ENCODE data around the gene CALHM5.

Gene CALHM5

DNA sequence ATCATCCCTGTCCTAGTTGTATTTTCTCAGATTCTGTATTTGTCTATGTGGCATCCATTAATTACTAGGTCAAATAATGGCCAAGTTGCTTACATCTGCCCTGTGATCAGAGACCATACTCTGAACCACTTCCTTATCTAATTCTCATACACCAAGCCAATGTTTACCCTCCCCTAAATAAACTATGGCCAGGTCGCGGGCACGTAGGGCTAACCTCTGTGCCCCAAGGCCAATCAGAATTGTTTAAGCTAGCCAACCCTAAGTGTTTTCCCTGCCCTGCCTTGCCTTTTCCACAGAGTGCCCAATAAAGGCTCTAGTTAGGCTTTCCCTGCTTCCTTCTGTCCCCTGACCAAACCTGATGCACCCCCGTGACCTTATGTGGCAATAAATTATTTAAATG lies 39.4 kb downstream of the CALHM5 start:
- no peak overlapping the region for H3K27ac ChIP-seq
- TF ChIP-seq, protein P1, sequence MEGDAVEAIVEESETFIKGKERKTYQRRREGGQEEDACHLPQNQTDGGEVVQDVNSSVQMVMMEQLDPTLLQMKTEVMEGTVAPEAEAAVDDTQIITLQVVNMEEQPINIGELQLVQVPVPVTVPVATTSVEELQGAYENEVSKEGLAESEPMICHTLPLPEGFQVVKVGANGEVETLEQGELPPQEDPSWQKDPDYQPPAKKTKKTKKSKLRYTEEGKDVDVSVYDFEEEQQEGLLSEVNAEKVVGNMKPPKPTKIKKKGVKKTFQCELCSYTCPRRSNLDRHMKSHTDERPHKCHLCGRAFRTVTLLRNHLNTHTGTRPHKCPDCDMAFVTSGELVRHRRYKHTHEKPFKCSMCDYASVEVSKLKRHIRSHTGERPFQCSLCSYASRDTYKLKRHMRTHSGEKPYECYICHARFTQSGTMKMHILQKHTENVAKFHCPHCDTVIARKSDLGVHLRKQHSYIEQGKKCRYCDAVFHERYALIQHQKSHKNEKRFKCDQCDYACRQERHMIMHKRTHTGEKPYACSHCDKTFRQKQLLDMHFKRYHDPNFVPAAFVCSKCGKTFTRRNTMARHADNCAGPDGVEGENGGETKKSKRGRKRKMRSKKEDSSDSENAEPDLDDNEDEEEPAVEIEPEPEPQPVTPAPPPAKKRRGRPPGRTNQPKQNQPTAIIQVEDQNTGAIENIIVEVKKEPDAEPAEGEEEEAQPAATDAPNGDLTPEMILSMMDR (conservative IDR thresholded peaks at IDR 0.05), result no peak

DNA sequence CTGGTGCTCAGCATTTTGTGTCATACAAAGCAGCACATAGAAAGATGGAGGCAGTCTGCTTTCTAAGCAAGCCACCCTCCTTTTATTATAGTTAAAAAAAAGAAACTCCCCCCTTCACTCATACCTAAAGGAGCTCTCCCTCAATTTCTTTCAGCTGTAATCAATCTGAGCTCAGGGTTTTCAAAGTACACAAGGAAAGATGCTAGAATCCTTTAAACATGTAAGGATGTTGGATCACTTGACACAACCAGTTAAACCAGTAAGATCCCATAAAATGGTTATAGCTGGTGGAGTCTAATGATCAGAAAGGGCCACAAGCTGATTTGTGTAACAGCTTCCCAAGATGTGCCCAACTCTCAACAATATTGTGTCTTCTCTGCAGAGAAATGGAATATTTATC lies 42.0 kb downstream of the CALHM5 start, which contains the start of gene CALHM4:
TSS of gene CALHM4 (plus strand) at position 301 of the 400 bp plus-strand sequence. CDS start at position 344, 43 bp downstream.
- peak within 1 kb of the TSS; percentile 54 for H3K27ac ChIP-seq
- TF ChIP-seq, protein P1 (conservative IDR thresholded peaks at IDR 0.05), result no peak

DNA sequence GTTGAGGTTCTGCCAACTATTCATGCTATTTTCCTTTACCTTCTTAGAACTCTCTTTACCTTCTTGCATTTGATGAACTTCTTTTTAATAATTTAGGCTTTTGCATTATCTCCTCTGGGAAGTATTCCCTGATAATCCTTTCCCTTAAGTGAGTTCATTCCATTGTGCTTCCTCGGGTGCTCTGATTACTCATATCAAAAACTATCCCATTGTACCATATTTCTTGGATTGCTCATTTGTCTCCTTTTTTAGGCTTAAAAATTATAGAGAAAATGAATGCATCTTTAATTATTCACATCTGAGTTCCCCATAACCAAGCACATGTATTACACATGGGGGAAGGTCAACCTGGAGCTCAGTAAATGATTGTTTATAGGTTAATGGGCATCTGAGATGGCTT lies 44.6 kb downstream of the CALHM5 start:
- no peak overlapping the region for H3K27ac ChIP-seq
- TF ChIP-seq, protein P1 (conservative IDR thresholded peaks at IDR 0.05), result no peak

DNA sequence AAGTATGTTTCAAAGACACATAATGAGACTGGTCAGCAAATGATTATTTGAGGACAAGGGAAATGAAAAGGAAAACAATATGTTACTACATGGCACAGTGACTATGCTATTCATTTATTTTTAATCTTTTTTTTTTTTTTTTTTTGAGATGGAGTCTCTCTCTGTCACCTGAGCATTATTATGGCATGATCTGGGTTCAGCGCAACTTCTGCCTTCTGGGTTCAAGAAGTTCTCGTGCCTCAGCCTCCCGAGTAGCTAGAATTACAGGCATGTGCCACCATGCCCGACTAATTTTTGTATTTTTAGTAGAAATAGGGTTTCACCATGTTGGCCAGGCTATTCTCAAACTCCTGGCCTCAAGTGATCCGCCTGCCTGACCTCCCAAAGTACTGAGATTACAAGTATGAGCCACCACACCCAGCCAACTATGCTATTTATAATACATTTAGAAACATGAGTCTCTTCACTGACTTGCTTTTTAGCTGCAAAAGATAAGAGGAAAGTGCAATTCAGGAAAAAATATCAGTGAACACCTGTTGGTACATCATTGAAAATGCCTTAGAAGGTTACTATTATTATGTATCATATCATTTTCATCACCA lies 45.5 kb downstream of the CALHM5 start:
- peak overlapping the region; percentile 57 for H3K27ac ChIP-seq
- TF ChIP-seq, protein P1 (conservative IDR thresholded peaks at IDR 0.05), result no peak

DNA sequence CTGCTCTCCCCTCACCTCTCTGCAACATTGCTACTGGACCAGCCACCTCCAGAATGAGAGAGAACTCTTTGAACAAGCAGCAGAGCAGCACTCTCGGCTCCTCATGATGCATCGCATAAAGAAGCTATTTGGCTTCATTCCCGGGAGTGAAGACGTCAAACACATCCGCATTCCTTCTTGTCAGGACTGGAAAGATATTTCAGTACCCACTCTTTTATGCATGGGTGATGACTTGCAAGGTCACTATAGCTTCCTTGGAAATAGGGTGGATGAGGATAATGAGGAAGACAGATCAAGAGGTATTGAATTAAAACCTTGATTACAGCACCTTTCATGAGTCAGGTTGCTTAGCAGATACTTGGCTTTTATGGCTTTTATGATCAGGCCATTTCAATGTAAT lies 46.5 kb downstream of the CALHM5 start:
- TF ChIP-seq, protein P1 (conservative IDR thresholded peaks at IDR 0.05), result no peak
- peak overlapping the region; percentile 57 for H3K27ac ChIP-seq

DNA sequence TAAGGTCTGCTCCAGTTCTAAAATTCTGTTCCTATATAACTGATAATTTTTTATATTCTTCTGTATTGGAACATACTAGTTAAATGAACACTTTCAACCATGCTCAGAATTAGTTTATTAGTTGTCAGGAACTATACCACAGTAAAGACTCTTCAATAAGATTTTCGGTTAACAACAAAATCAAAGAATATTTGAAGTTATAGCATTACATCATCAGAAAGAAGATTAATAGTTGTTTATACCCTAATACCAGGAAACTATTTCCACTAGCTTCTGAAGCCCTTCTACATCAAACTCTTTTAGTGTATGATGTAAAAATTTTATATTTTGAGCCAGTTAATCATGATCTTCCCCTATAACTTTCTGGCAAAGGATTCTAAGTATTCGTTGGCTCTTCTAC lies 48.7 kb downstream of the CALHM5 start:
- TF ChIP-seq, protein P1 (conservative IDR thresholded peaks at IDR 0.05), result no peak
- no peak overlapping the region for H3K27ac ChIP-seq

DNA sequence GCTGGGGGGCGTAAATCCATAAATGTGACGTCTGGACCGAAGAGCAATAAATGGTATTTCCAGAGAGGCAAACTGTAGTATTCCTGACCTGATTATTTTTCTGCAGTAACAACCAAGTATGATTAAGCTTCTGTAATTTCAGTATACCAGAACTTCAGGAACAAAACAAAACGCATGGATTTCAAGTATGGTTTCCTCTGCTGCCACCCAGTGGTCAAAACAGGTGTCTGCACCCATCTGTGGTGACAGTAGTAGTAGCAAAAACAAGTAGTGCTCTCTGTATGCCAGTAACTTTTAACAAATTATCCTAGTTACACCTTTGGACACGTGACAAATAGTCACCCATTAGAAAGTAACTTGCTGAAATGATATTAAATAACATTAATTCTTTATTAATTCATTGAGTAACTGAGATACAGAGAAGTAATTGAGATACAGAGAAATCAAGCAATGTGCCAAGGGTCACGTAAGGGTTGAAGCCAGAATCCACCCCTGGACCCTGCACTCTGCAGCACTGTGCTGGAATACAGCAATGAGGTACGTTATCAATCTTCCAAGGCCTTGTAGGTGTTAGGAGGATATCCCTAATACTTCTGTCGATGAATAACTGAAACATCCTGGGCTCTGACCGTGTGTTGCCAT lies 50.1 kb downstream of the CALHM5 start:
- no peak overlapping the region for H3K27ac ChIP-seq
- TF ChIP-seq, protein P1 (conservative IDR thresholded peaks at IDR 0.05), result peak; percentile 92

All from VCaP (cell line).